RCC 7860 (cell line): ENCODE data around the gene TXN.
"Not testable (repeated sequence)": the region's sequence is repeated elsewhere in the genome, so short reads cannot be mapped to it uniquely, and the experiment has no call there.

Experiments used
- DNase-seq: peaks from one replicate; pipeline ENCODE4 v3.0.0-alpha.2; 2015; ENCODE audit warnings: low spot score
- FAIRE-seq: peaks from 2 replicates; lab custom pipeline; 2012; peaks lifted over from hg19 to GRCh38; lab: Jason Lieb, UNC

The TXN gene

GRCh38 chr9:110257956-110258355, 1.6 kb upstream of the TXN start:
- no peak for FAIRE-seq
- DNase-seq = no peak

- DNase-seq (no peak), FAIRE-seq (no peak)
Observed at GRCh38 chr9:110257097-110257841, 962 bp upstream of the TXN start.

- FAIRE-seq (peak; percentile 34), DNase-seq (peak; percentile 79)
Observed at GRCh38 chr9:110255463-110256379, 586 bp downstream of the TXN start.

DNA sequence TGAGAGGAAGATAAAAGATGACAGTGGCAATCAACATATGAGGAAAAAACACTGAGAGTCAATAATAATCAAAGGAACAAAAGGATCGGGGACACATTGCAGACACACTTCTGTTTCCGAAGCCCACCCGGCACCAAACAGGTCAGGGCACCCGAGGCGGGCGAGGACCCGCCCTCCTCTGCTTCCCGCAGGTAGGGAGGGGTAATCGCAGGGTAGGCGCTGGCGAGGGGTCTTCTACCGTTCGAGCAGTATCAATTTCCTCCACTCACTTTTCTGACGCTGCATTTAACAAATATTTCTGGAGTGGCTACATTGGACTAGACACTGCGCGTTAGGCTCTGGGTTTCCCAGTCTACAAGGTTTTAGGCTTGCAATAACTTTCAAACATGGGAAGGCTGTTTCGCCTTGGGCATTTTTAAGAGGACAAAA, 1.3 kb downstream of the TXN start:
- DNase-seq (no peak), FAIRE-seq (no peak)

DNA sequence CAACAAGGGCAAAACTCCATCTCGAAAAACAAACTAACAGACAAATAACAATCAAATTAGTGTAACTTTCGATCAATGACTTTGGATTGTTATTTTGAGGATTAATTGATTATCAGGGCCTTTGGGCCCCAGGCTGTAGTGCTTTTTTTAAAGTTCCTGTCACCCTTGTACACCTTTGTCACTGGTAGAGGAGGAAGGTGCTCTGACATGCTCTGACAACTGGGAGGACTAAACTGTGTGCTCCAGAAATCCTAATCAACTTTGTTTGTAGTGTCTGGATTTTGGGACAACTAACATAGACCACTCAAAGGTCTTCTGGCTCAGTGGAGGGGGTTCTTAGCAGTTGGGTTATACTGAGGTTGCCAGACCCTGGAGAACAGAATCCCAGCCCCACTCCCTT, 1.8 kb downstream of the TXN start:
- DNase-seq = no peak
- no peak for FAIRE-seq

- no peak for DNase-seq
Observed at GRCh38 chr9:110252509-110253139, 3.7 kb downstream of the TXN start.

GRCh38 chr9:110251770-110252169, 4.5 kb downstream of the TXN start:
- FAIRE-seq, DNase-seq: not testable (repeated sequence)

More at GRCh38 chr9:110252509-110253139, 3.7 kb downstream of the TXN start:
- FAIRE-seq = no peak

- FAIRE-seq (no peak), DNase-seq (no peak)
Observed at GRCh38 chr9:110251212-110251611, 5.1 kb downstream of the TXN start.

DNA sequence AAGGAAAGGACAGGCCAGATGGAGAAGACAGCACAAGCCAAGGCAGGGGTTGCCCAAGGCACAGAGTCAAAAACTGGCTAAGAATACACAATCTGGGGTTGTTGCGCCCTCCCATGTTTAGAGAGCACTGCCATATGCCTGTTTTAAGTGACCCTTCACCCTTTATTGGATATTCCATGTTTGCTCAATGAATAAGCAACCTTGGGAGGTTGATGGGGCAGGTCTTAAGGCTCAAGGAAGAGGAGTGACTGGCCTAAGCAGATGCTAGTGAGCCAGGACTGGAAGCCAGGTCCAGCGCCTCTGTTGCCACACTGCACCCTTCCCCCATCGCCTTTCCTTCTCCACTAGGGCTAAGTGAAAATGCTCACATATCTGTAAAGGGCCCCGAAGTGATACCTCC, 6.7 kb downstream of the TXN start:
- FAIRE-seq = no peak
- DNase-seq = no peak

DNA sequence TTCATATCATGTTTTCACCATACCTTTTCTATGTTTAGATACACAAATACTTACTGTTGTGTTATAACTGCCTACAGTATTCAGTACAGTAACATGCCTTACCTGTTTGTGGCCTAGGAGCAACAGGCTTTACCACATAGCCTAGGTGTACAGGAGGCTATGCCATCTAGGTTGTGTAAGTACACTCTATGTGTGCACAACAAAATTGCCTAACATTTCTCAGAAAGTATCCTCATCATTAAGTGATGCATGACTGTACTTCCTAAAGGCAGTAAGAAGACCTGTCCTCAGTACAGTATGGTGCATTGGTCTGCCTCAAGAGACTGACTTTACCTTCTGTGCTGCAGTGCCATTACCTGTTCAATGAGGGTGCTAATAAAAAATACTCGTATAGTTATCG, 7.9 kb downstream of the TXN start:
- no peak for FAIRE-seq
- DNase-seq = no peak

DNA sequence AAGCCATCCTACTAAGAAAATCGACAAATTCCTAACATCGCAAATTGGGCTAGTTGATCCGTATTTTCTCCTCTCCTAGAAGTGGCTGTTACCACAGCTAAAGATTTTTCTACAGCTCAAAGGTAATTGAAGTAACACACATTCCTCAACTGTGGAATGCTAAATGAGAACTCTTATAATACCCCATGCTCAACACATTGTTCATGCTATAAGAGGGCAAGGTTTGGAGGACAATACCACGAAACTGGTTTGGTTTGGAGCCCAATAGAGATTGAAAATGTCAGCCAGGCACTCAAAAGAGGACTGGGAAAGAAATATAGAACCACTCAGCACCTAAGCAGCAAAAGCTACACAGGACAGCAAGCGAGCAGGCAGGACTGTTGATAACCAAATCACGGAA, 10.1 kb downstream of the TXN start:
- FAIRE-seq (no peak), DNase-seq (no peak)

DNA sequence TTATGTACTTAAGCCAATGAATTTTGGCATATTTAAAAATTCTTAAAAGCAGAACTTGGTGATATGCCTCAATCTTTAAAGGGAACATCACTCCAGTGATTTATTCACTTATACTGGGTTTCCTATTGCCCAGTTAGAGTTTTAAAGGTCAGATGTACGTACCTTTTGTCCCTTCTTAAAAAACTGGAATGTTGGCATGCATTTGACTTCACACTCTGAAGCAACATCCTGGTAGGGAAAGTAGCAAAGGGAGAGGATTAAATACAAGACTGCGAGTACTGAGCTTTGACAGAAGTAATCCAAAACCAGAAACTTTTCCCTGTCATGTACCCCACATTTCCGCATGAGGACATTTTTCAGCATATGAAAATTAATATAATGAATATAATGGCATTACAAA, 11.7 kb downstream of the TXN start:
- FAIRE-seq (no peak), DNase-seq (no peak)

GRCh38 chr9:110241858-110242321, 14.4 kb downstream of the TXN start:
- no peak for DNase-seq
- no peak for FAIRE-seq

DNA sequence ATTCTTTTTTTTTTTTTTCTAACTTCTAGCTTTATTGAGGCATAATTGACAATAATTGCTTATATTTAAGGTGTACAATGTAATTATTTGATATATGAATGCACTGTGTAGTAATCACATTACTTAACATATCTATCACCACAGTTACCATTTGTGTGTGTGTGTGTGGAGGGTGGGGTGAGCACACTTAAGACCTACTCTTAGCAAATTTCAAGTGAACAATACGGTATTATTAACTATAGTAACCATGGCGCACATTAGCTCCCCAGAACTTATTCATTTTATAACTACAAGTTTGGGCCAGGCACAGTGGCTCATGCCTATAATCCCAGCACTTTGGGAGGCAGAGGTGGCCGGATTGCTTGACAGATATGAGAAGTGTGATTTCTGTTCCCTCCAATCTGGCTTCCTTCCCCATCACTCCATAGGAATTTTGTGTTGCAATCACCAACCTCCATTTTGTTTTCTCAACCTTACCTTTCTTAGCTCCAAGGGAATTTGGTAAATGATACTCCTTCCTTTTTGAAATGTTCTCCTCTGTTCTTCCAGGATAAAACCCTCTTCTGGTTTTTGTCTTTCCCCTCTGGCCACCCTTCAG, 14.9 kb downstream of the TXN start:
- FAIRE-seq = no peak

GRCh38 chr9:110240198-110240597, 16.1 kb downstream of the TXN start:
- no peak for FAIRE-seq
- no peak for DNase-seq

More for the DNA sequence above, 14.9 kb downstream of the TXN start:
- no peak for DNase-seq

GRCh38 chr9:110228321-110228720, 28.0 kb downstream of the TXN start:
- no peak for FAIRE-seq

DNA sequence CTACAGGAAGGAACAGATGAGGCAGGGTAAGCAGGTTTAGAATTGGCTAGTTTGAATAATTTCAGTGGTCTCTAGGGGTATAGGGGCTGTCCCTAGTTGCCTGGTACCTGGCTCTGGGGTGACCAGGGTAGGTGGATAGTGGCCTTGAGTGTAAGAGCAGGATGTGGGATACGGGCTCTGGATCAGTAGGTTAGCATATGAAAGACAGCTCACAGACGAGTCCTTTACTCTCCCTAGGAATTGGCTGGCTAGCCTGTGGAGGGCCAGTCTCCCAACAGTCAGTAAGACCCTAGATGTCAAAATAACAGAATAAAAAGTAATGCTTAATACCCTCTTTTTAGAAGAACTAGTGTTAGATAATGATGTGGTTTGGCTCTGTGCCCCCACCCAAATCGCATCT, 31.7 kb downstream of the TXN start:
- FAIRE-seq (no peak), DNase-seq (no peak)

More at GRCh38 chr9:110228321-110228720, 28.0 kb downstream of the TXN start:
- no peak for DNase-seq

DNA sequence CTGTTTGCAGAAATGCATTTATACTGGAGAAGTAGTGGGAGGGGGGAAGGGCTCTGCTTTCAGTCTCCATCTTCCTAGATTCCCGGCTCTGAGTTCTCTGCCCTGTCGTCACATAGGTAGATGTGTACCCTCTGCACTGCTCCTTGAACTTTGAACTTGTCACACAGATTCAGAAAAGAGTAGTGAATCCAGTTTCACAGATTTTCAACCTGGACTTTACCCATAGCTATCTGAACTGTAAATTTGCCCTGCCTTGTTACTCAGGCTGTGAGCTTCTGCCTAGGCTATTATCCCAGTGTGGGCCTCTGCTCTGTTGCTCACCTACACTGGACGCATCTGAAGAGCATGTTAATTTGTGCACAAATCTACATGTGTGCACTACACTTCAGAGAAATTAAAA, 35.5 kb downstream of the TXN start:
- DNase-seq = no peak
- FAIRE-seq = no peak

GRCh38 chr9:110217656-110218099, 38.6 kb downstream of the TXN start:
- DNase-seq (peak; percentile 35), FAIRE-seq (peak; percentile 5)

DNA sequence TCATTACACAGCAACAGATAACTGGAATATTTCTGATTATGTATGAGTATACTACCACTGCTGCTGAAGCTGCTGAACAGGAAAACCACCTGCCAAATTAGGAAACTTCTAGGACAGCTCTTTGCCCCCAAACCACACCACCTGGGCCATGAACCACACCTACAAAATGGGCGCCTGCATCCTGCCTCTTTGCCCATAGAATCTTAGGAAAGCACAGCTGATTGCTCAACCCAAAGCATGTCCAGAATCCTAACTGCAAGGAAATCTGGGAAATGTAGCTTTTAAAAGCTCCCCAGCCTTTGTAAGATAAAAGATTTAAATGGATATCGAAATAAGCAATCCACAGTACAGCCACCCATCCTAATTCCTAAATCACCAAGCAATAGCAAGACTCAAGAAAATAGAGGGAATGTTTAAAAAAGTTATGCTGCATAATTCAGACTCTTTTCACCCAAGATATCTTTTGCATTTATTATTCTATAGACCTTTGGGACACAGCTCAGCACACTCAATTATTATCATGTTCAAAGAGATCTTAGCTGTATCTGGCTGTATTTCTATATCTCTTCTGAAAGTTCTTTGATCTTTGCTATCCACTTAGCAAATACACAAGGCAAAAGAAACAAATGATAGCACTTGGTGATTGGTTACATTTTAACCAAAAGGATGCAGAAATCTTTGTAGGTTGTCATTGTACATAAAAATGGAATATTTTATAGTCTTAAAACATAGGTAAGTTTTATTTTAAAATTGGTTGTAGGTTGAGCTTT, 41.5 kb downstream of the TXN start:
- no peak for FAIRE-seq
- DNase-seq = no peak
